Activated CD8-positive, alpha-beta memory T cell treated with anti-CD3 and anti-CD28 coated beads for 36 hours (primary cell): ENCODE data around the gene CT55. TPM values are rescaled to one million over a fixed set of nuclear protein-coding genes. Genes with fewer than 3 reads are reported as not detected.

Experiments
- total RNA-seq, 2 experiments: library from RNA; stranded (reverse); gene quantifications; one replicate each; pipeline ENCODE4 v1.2.3, GENCODE V29; 2021

CT55 gene
- total RNA-seq, 2 experiments from 2014 or later: not detected

Other genes with a start within 250 kb of the CT55 start
- 1 to 10 TPM; 1.2 to 2.1 TPM for gene SMIM10, start 180.4 kb downstream of the CT55 start, total RNA-seq
- 1 to 10 TPM in 1 of 2 experiments, under 1 TPM in 1; 0.61 to 1.2 TPM for gene RTL8B, start 148.9 kb downstream of the CT55 start, total RNA-seq
- gene RTL8C, start 139.0 kb downstream of the CT55 start, total RNA-seq: 10 to 100 TPM; 33.1 to 34.9 TPM
- gene RTL8A, start 119.3 kb downstream of the CT55 start, total RNA-seq: 1 to 10 TPM; 8.8 to 9.4 TPM
- under 1 TPM; 0.11 to 0.15 TPM for gene SMIM10L2B, start 72.7 kb downstream of the CT55 start, total RNA-seq
- not detected for gene ETDB, start 50.9 kb downstream of the CT55 start, total RNA-seq
- not detected for gene ETDA, start 80.7 kb upstream of the CT55 start, total RNA-seq
- gene ETDC, start 138.1 kb upstream of the CT55 start, total RNA-seq: not detected
- gene ZNF75D, start 172.7 kb upstream of the CT55 start, total RNA-seq: 1 to 10 TPM; 4.6 to 5.1 TPM
- 1 to 10 TPM; 1.1 to 1.2 TPM for gene ZNF449, start 173.4 kb upstream of the CT55 start, total RNA-seq